IMR-90 (cell line): ENCODE data around the gene CBR1. TPM values are rescaled to one million over a fixed set of nuclear protein-coding genes. Genes with fewer than 3 reads are reported as not detected.
A peak's percentile ranks its signal among the peaks of the same experiment; 100 is the strongest.

Source experiments
- ATAC-seq: fragments of 200-7000 bp; cut with Tn5 transposase; 2 replicates; pipeline ENCODE4 v1.9.1; 2020; ENCODE audit warnings: low read depth, mild to moderate bottlenecking, moderate library complexity
- BruUV-seq: library from RNA; stranded (reverse); fragments of 400-500 nt; replicated peaks from 2 replicates; lab custom pipeline; 2021; lab: Mats Ljungman, UMichigan
- CTCF ChIA-PET: fragments of 300-600 bp; formaldehyde crosslinking; extraction: SDS; loops from one replicate; lab custom pipeline; 2021; ENCODE audit warnings: antibody characterized with exemption; lab: Yijun Ruan, JAX
- POLR2A ChIA-PET: fragments of 300-600 bp; sonication (Branson Sonifier 250); formaldehyde crosslinking; loops from one replicate; lab custom pipeline; 2022; ENCODE audit warnings: antibody characterized with exemption; ENCODE audit not compliant: unreplicated experiment; lab: Charles Lee
- DNase-seq: peaks from one replicate; pipeline ENCODE4 v3.0.0; 2013
- H2AFZ ChIP-seq: replicated peaks from 2 replicates; pipeline ENCODE3; 2013; ENCODE audit warnings: low read length, mild to moderate bottlenecking; ENCODE audit not compliant: poor library complexity
- H2AK5ac ChIP-seq: 2 replicates; pipeline ENCODE4 v1.6.1; 2013; ENCODE audit warnings: low read depth, low read length, inconsistent platforms
- H2AK9ac ChIP-seq: replicated peaks from 2 replicates; pipeline ENCODE3; 2013; ENCODE audit warnings: mild to moderate bottlenecking, low read depth, low read length, moderate library complexity; ENCODE audit not compliant: poor library complexity
- H2BK120ac ChIP-seq: 2 replicates; pipeline ENCODE4 v1.6.1; 2013; ENCODE audit warnings: low read depth, low read length, inconsistent platforms
- H2BK15ac ChIP-seq: 3 replicates; pipeline ENCODE4 v1.6.1; 2013; ENCODE audit warnings: low read depth, low read length, inconsistent platforms
- H2BK20ac ChIP-seq: 2 replicates; pipeline ENCODE4 v1.6.1; 2013; ENCODE audit warnings: low read depth, mild to moderate bottlenecking, inconsistent platforms, low read length, moderate library complexity
- H2BK5ac ChIP-seq: 2 replicates; pipeline ENCODE4 v1.6.1; 2013; ENCODE audit warnings: mild to moderate bottlenecking, low read depth, low read length, inconsistent platforms; ENCODE audit not compliant: poor library complexity, severe bottlenecking
- H3K14ac ChIP-seq: replicated peaks from 2 replicates; pipeline ENCODE4 v1.6.1; 2013; ENCODE audit warnings: low read depth, low read length, inconsistent platforms
- H3K18ac ChIP-seq: 2 replicates; pipeline ENCODE4 v1.6.1; 2013; ENCODE audit warnings: low read depth, low read length, control low read depth
- H3K23ac ChIP-seq: 2 replicates; pipeline ENCODE4 v1.6.1; 2013; ENCODE audit warnings: low read depth, low read length, inconsistent platforms
- H3K27ac ChIP-seq: 2 replicates; pipeline ENCODE4 v1.5.1; 2013; ENCODE audit warnings: mild to moderate bottlenecking, control low read depth, low read length; ENCODE audit not compliant: insufficient read depth
- H3K27me3 ChIP-seq: 2 replicates; pipeline ENCODE4 v1.6.1; 2013; ENCODE audit warnings: low read length; ENCODE audit not compliant: control insufficient read depth, insufficient read depth
- H3K36me3 ChIP-seq: 2 replicates; pipeline ENCODE4 v1.6.1; 2013; ENCODE audit warnings: low read length, mixed read lengths; ENCODE audit not compliant: control insufficient read depth, insufficient read depth
- H3K4ac ChIP-seq: 2 replicates; pipeline ENCODE4 v1.6.1; 2013; ENCODE audit warnings: low read depth, low read length, inconsistent platforms
- H3K4me1 ChIP-seq: 2 replicates; pipeline ENCODE4 v1.6.1; 2013; ENCODE audit warnings: low read length, mixed read lengths; ENCODE audit not compliant: control insufficient read depth, insufficient read depth
- H3K4me2 ChIP-seq: 2 replicates; pipeline ENCODE4 v1.6.1; 2013; ENCODE audit warnings: low read depth, mild to moderate bottlenecking, control low read depth, low read length, moderate library complexity
- H3K4me3 ChIP-seq: 2 replicates; pipeline ENCODE4 v1.5.1; 2013; ENCODE audit warnings: low read depth, mild to moderate bottlenecking, control low read depth, low read length, moderate library complexity; ENCODE audit not compliant: insufficient read depth
- H3K56ac ChIP-seq: 2 replicates; pipeline ENCODE4 v1.6.1; 2013; ENCODE audit warnings: low read length, inconsistent platforms; ENCODE audit not compliant: insufficient read depth; ENCODE audit errors: extremely low read depth
- H3K79me1 ChIP-seq, 2 experiments: 2 replicates each; pipeline ENCODE4 v1.6.1; 2013; ENCODE audit warnings: low read length in 2 of 2, inconsistent platforms in 1 of 2, low read depth in 1 of 2
- H3K9ac ChIP-seq: 2 replicates; pipeline ENCODE4 v1.6.1; 2013; ENCODE audit warnings: low read depth, low read length, control low read depth
- H3K9me1 ChIP-seq: 2 replicates; pipeline ENCODE4 v1.6.1; 2013; ENCODE audit warnings: low read length, inconsistent platforms; ENCODE audit not compliant: insufficient read depth
- H3K9me3 ChIP-seq: 2 replicates; pipeline ENCODE4 v1.6.1; 2013; ENCODE audit warnings: low read length; ENCODE audit not compliant: control insufficient read depth, insufficient read depth
- H4K20me1 ChIP-seq: 2 replicates; pipeline ENCODE4 v1.6.1; 2013; ENCODE audit warnings: low read length, inconsistent platforms; ENCODE audit not compliant: insufficient read depth
- H4K5ac ChIP-seq: 2 replicates; pipeline ENCODE4 v1.6.1; 2013; ENCODE audit warnings: mild to moderate bottlenecking, low read depth, low read length, control low read depth
- H4K8ac ChIP-seq, 2 experiments: 2 replicates each; pipeline ENCODE4 v1.6.1; 2013; ENCODE audit warnings: low read depth in 2 of 2, low read length in 2 of 2, control low read depth in 1 of 2, inconsistent platforms in 1 of 2
- H4K91ac ChIP-seq: 2 replicates; pipeline ENCODE4 v1.6.1; 2013; ENCODE audit warnings: low read depth, low read length, inconsistent platforms; ENCODE audit not compliant: insufficient read depth
- FOS ChIP-seq: fragments of 150-350 bp; IDR thresholded peaks from 2 replicates; pipeline ENCODE4 v1.6.1; 2016; ENCODE audit warnings: low read depth, low read length
- MXI1 ChIP-seq: IDR thresholded peaks from 2 replicates; pipeline ENCODE4 v1.6.1; 2012; ENCODE audit warnings: low read depth, mild to moderate bottlenecking, low read length, moderate library complexity, borderline replicate concordance
- RAD21 ChIP-seq: IDR thresholded peaks from 2 replicates; pipeline ENCODE4 v1.6.1; 2012; ENCODE audit warnings: low read length, improper control_type of control experiment
- WGBS, 2 experiments: methylation state at CpG; one replicate each; pipeline versions ENCODE4 v1.1.5 to v1.1.7; 2013; ENCODE audit warnings: missing lambda C conversion rate in 2 of 2; ENCODE audit not compliant: insufficient read length in 1 of 2; ENCODE audit errors: extremely low coverage in 2 of 2; 5-methylcytosine and 5-hydroxymethylcytosine counted together
- dilution Hi-C: fragments of 300-500 bp; cut with HindIII; formaldehyde crosslinking; loops from one replicate; pipeline ENCODE4 v1.14.3; 2018; ENCODE audit warnings: low sequenced_read_pairs; ENCODE audit not compliant: unreplicated experiment
- in situ Hi-C: fragments of 300-500 bp; cut with MboI; formaldehyde crosslinking; loops from 3 replicates; pipeline ENCODE4 v1.14.3; 2019; ENCODE audit warnings: low sequenced_read_pairs, inconsistent platforms, mixed read lengths
- intact Hi-C: fragments of 100-400 bp; cut with micrococcal nuclease; formaldehyde crosslinking; loops from 2 replicates; pipeline ENCODE4 v1.10.0; 2022
- polyA plus RNA-seq, 3 experiments: library from polyadenylated mRNA; depleted of rRNA; stranded (reverse); fragments of >200 nt; gene quantifications; 2 replicates each; pipeline ENCODE4 v1.2.3, GENCODE V29; 2012; ENCODE audit warnings: low replicate concordance in 1 of 3
- total RNA-seq: library from RNA; depleted of rRNA; stranded (reverse); fragments of >200 nt; gene quantifications from 2 replicates; pipeline ENCODE4 v1.2.3, GENCODE V29; 2012
- TF ChIP-seq, protein P1 (sequence below): fragments of 150-350 bp; IDR thresholded peaks from 2 replicates; pipeline ENCODE4 v1.6.1; 2017; ENCODE audit warnings: mild to moderate bottlenecking, antibody characterized with exemption, low read length, low read depth

Gene CBR1
- total and polyA plus RNA-seq, 2 of the 4 experiments (the other 2 are of a cell fraction), result 122 to 222 TPM

DNA sequence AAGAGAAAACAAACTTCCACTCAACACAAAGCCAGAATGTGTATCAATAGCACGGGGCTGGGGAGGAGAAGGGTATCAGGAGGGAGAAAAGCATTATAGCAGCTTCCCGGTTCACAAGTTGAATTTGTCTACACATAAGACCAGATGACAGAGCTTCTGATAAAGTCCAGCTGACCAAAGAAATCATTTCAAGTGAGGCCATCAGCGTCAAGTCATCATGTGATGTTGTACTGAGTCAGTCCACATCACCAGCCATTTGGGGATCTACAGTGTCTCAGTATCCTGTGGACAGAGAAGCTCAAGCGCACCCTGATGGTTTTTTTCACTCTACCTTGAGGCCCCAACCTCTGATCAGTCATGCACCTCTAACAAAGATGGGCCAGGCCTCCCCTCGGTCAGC, 42.5 kb upstream of the CBR1 start:
- TF ChIP-seq, protein P1, sequence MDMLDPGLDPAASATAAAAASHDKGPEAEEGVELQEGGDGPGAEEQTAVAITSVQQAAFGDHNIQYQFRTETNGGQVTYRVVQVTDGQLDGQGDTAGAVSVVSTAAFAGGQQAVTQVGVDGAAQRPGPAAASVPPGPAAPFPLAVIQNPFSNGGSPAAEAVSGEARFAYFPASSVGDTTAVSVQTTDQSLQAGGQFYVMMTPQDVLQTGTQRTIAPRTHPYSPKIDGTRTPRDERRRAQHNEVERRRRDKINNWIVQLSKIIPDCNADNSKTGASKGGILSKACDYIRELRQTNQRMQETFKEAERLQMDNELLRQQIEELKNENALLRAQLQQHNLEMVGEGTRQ, result peak; percentile 62
- no peak for TF ChIP-seq RAD21
- TF ChIP-seq FOS, result no peak
- TF ChIP-seq MXI1, result no peak
- H3K9ac ChIP-seq, result no peak overlapping the region
- peak overlapping the region; percentile 64 for H2AFZ ChIP-seq
- H4K20me1 ChIP-seq, result no peaks in the 10 kb centered on the region
- H3K4me1 ChIP-seq, result peaks cover 10% of the 10 kb centered on the region
- ChIA-PET CTCF (interaction anchor here (0.6 kb wide), 1 partner anchor 30 kb away, joined by 3 read pairs; no protein-coding TSS in a partner anchor), POLR2A (no interaction called here)
- ATAC-seq (no peak), DNase-seq (peak; percentile 82)
- peak overlapping the region in 1 of 2 experiments; percentile 1; a peak in 1 of 4 replicates for H4K8ac ChIP-seq
- no peaks in the 10 kb centered on the region for H3K79me1 ChIP-seq
- H2BK20ac ChIP-seq, result peak overlapping the region; percentile 0; the same call in 1 of the 2 replicates
- H3K4me2 ChIP-seq, result no peak overlapping the region
- peak overlapping the region; percentile 20; the same call in 1 of the 2 replicates for H3K18ac ChIP-seq
- peak overlapping the region; percentile 1; the same call in 1 of the 3 replicates for H2BK15ac ChIP-seq
- 0 out of 2 replicates have a peak overlapping the region, but pooled peaks have one; percentile 7 for H3K56ac ChIP-seq
- H4K91ac ChIP-seq, result no peak overlapping the region
- intact Hi-C loops, result loop anchor here (5.0 kb wide), 2 partner anchors 770 to 1140 kb away; no protein-coding TSS in a partner anchor
- peak overlapping the region; percentile 31; the same call in 1 of the 2 replicates for H3K4ac ChIP-seq
- H3K27ac ChIP-seq, result no peak overlapping the region
- peak overlapping the region; percentile 10 for H2BK5ac ChIP-seq
- H2AK9ac ChIP-seq, result no peak overlapping the region
- peak overlapping the region; percentile 65; the same call in 1 of the 2 replicates for H3K14ac ChIP-seq
- peaks cover 7% of the 10 kb centered on the region for H3K9me1 ChIP-seq
- H3K4me3 ChIP-seq, result no peak overlapping the region
- dilution Hi-C loops, result no loop called here
- peak overlapping the region; percentile 48; the same call in 1 of the 2 replicates for H2BK120ac ChIP-seq
- WGBS, 2 experiments, result no CpG with 5 or more reads among the region's 5 CpGs
- no peaks in the 10 kb centered on the region for H3K27me3 ChIP-seq
- peak overlapping the region; percentile 64 for H2AK5ac ChIP-seq
- peak overlapping the region; percentile 25; the same call in 1 of the 2 replicates for H3K23ac ChIP-seq
- no peaks in the 10 kb centered on the region for H3K36me3 ChIP-seq
- in situ Hi-C loops, result no loop called here
- H4K5ac ChIP-seq, result peak overlapping the region; percentile 61; the same call in 1 of the 2 replicates
- no TSS peak for BruUV-seq
- no peaks in the 10 kb centered on the region for H3K9me3 ChIP-seq
